Measurements from ENCODE around the gene SIT1.

DNA sequence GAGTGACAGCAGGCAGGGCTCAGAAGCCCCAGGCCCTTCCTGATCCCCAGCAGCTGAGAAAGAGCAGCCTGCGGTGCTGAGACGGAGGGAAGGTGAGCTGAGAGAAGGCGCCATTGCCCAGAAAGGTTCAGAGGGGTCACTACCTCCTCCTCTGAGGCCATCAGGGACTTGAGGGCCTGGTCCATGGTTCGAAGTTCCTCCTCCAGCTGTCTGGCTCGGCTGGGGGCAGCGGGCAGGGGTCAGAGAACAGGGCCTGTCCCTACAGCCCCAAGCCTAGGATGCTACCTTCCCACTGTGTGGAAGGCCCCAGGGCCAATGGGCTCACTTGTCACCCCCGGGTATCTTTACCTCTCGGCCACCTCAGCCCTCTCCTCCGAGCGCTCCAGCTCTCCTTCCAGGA is 34.2 kb upstream of the SIT1 start:
- TF ChIP-seq, protein P1, sequence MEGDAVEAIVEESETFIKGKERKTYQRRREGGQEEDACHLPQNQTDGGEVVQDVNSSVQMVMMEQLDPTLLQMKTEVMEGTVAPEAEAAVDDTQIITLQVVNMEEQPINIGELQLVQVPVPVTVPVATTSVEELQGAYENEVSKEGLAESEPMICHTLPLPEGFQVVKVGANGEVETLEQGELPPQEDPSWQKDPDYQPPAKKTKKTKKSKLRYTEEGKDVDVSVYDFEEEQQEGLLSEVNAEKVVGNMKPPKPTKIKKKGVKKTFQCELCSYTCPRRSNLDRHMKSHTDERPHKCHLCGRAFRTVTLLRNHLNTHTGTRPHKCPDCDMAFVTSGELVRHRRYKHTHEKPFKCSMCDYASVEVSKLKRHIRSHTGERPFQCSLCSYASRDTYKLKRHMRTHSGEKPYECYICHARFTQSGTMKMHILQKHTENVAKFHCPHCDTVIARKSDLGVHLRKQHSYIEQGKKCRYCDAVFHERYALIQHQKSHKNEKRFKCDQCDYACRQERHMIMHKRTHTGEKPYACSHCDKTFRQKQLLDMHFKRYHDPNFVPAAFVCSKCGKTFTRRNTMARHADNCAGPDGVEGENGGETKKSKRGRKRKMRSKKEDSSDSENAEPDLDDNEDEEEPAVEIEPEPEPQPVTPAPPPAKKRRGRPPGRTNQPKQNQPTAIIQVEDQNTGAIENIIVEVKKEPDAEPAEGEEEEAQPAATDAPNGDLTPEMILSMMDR (IDR thresholded peaks at IDR 0.05 in 8 of 11, conservative IDR thresholded peaks at IDR 0.05 in 3 of 11) = no peak
- TF ChIP-seq POLR2AphosphoS5 (IDR thresholded peaks at IDR 0.05) = no peak

Measured in spleen (tissue), 7 donors.